Measurements from ENCODE around the gene S100A2.
A peak's percentile ranks its signal among the peaks of the same experiment; 100 is the strongest.

S100A2 gene

DNA sequence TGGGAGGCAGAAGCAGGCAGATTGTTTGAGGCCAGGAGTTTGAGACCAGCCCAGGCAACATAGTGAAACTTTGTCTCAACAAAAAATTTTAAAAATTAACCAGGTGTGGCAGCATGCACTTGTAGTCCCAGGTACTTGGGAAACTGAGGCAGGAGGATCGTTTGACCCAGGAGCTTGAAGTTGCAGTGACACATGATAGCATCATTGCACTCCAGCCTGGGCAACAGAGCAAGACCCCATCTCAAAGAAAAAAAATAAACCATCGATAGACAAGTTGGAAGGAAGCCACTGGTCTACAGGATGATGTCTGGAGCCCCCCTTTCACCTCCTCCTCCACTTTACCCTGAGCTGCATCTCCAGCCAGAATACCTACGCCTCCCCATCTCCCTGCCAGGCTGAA lies 46.4 kb downstream of the S100A2 start:
- TF ChIP-seq ZFX (IDR thresholded peaks at IDR 0.05), result no peak
- TF ChIP-seq, protein P1, sequence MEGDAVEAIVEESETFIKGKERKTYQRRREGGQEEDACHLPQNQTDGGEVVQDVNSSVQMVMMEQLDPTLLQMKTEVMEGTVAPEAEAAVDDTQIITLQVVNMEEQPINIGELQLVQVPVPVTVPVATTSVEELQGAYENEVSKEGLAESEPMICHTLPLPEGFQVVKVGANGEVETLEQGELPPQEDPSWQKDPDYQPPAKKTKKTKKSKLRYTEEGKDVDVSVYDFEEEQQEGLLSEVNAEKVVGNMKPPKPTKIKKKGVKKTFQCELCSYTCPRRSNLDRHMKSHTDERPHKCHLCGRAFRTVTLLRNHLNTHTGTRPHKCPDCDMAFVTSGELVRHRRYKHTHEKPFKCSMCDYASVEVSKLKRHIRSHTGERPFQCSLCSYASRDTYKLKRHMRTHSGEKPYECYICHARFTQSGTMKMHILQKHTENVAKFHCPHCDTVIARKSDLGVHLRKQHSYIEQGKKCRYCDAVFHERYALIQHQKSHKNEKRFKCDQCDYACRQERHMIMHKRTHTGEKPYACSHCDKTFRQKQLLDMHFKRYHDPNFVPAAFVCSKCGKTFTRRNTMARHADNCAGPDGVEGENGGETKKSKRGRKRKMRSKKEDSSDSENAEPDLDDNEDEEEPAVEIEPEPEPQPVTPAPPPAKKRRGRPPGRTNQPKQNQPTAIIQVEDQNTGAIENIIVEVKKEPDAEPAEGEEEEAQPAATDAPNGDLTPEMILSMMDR (conservative IDR thresholded peaks at IDR 0.05), result no peak

DNA sequence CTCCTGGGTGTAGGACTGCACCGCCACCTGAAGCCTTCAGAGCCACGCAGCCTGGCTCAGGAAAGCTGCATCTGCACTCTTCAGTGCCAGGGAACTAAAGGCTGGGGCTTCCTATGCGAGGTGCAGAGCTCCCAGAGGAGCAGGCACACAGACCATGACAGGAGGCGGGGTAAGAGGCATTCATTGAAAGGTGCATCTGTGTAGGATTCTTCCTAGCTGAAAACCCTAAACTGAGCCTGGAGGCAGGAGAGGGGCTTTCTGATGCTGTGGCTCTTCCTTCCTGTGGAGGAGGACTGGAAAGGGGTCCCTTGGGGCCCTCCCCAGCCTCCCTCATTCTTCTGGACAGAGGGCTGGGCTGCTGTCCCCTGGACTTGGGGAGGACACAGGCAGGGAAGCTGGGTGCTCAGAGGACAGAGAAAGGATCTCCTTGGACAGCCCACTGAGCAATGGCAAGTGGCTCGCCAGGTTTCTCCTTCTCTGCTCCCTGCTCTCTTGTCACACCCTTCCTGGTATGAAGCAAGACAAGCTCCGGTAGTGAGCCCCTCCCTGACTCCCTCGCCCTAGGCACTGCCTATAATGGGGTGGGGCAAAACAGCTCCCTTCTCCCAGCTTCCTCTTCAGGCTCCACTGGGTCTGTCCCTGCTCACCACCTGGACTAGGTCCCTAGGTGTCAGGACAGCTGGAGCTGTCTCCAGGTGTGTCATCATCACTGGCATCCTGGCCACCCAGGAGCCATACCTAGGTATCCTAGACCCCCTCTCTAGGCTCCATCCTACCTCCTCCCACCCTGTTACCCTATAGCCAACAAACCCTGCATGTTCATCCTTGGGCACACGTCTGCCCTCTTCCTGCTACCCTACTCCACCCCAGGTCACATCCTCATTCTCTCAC lies 49.9 kb downstream of the S100A2 start:
- TF ChIP-seq, protein P1 (conservative IDR thresholded peaks at IDR 0.05), result no peak
- no peak for TF ChIP-seq ZFX (IDR thresholded peaks at IDR 0.05)
- H3K27ac ChIP-seq, result 0 out of 2 replicates have a peak overlapping the region, but pooled peaks have one; percentile 3

More for the DNA sequence above, 46.4 kb downstream of the S100A2 start:
- no peak overlapping the region for H3K27ac ChIP-seq

DNA sequence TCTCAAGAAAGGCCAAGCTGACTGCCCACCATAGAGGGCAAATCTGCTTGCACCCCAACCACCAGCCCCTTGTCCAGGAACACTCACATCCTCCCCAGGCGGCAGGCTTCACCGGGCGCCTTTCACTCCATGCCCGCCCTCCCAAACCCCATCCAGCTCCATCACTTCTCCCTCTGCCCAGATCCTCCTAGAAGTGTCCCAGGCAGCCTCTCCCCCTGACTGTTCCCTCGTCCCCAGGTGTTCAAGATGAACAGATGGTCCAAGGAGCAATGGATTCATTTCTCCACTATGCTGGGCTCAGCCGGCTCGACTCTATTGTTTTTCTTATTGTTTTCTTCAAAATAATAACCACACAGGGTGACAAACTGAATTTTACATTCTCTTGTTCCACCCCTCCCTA lies 52.0 kb downstream of the S100A2 start:
- no peak for TF ChIP-seq ZFX (IDR thresholded peaks at IDR 0.05)
- TF ChIP-seq, protein P1 (conservative IDR thresholded peaks at IDR 0.05), result no peak
- no peak overlapping the region for H3K27ac ChIP-seq

DNA sequence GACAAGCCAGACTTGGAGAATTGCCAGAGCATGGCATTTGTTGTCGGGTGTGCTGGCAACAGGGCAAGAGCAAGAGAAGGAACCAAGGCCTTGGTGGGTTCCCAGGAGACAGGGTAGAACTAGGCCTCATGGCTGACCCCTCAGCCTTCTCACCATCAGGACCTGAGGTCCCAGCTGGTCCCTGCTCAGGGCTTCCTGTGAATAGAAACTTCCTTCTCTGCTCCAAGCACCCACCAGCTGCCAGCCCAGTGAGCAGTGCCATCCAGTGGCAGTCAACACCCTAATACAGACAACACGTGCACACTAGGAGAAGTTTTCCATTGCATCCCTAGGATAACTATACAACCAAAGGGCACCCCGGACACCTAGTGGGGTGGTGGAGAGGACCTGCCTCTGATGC lies 52.6 kb downstream of the S100A2 start:
- H3K27ac ChIP-seq, result no peak overlapping the region
- no peak for TF ChIP-seq ZFX (IDR thresholded peaks at IDR 0.05)
- TF ChIP-seq, protein P1 (conservative IDR thresholded peaks at IDR 0.05), result no peak
